HG02970 (cell line): ENCODE results near the gene DDX59.
A peak's percentile ranks its signal among the peaks of the same experiment; 100 is the strongest.

Source experiments
- ATAC-seq: cut with Tn5 transposase; IDR thresholded peaks from one replicate; pipeline ENCODE4 v1.9.1; 2021; ENCODE audit warnings: mild to moderate bottlenecking, moderate library complexity, moderate number of reproducible peaks; ENCODE audit not compliant: unreplicated experiment, low FRiP score

DDX59 gene

GRCh38 chr1:200671235-200671786 lies 1.6 kb upstream of the DDX59 start:
- ATAC-seq, result no peak

- ATAC-seq, result peak; percentile 21
Measured at GRCh38 chr1:200670242-200671118, 773 bp upstream of the DDX59 start.

- no peak for ATAC-seq
Measured at GRCh38 chr1:200668514-200669313, 993 bp downstream of the DDX59 start.

GRCh38 chr1:200666309-200666708 lies 3.4 kb downstream of the DDX59 start:
- no peak for ATAC-seq

- ATAC-seq, result no peak
Measured at GRCh38 chr1:200665861-200666260, 3.8 kb downstream of the DDX59 start.

GRCh38 chr1:200660719-200661118 lies 9.0 kb downstream of the DDX59 start:
- ATAC-seq, result no peak

- no peak for ATAC-seq
Measured at GRCh38 chr1:200659269-200659668, 10.4 kb downstream of the DDX59 start.

GRCh38 chr1:200658037-200658818 lies 11.5 kb downstream of the DDX59 start:
- no peak for ATAC-seq

GRCh38 chr1:200654660-200655059 lies 15.0 kb downstream of the DDX59 start:
- peak; percentile 65 for ATAC-seq

GRCh38 chr1:200653022-200653462 lies 16.7 kb downstream of the DDX59 start:
- ATAC-seq, result no peak

- ATAC-seq, result no peak
Measured at GRCh38 chr1:200652378-200652777, 17.3 kb downstream of the DDX59 start.

GRCh38 chr1:200646515-200646914 lies 23.2 kb downstream of the DDX59 start:
- no peak for ATAC-seq

- no peak for ATAC-seq
Measured at GRCh38 chr1:200644021-200644420, 25.7 kb downstream of the DDX59 start.

GRCh38 chr1:200642481-200642880 lies 27.2 kb downstream of the DDX59 start:
- ATAC-seq, result no peak

- no peak for ATAC-seq
Measured at GRCh38 chr1:200640963-200641401, 28.7 kb downstream of the DDX59 start.

GRCh38 chr1:200640373-200640962 lies 29.2 kb downstream of the DDX59 start:
- no peak for ATAC-seq

GRCh38 chr1:200638073-200638472 lies 31.6 kb downstream of the DDX59 start:
- ATAC-seq, result no peak

GRCh38 chr1:200636681-200637080 lies 33.0 kb downstream of the DDX59 start:
- no peak for ATAC-seq

GRCh38 chr1:200634261-200635122 lies 35.2 kb downstream of the DDX59 start:
- no peak for ATAC-seq
